Raji (cell line): ENCODE measurements around the gene MALAT1.

Source experiments
- POLR2A ChIP-seq: IDR thresholded peaks from 2 replicates; pipeline ENCODE4 v1.6.1; 2011; ENCODE audit warnings: low read depth, low read length, control low read depth; ENCODE audit not compliant: insufficient read depth

The MALAT1 gene

GRCh38 chr11:65492637-65493366 is 6.0 kb upstream of the MALAT1 start:
- TF ChIP-seq POLR2A, result 0 out of 2 replicates have a peak, but pooled peaks have one; percentile 16

GRCh38 chr11:65493367-65494176 is 5.3 kb upstream of the MALAT1 start:
- TF ChIP-seq POLR2A, result no peak; the same call in 1 of the 2 replicates

GRCh38 chr11:65496304-65497140 is 2.3 kb upstream of the MALAT1 start:
- TF ChIP-seq POLR2A, result no peak

- TF ChIP-seq POLR2A, result peak; percentile 84
Measured at GRCh38 chr11:65497141-65498041, 1.5 kb upstream of the MALAT1 start.

GRCh38 chr11:65498042-65498726 is 661 bp upstream of the MALAT1 start:
- no peak; the same call in 1 of the 2 replicates for TF ChIP-seq POLR2A

- no peak for TF ChIP-seq POLR2A
Measured at GRCh38 chr11:65498727-65498976, 193 bp upstream of the MALAT1 start.

GRCh38 chr11:65499713-65500386 is 1.0 kb downstream of the MALAT1 start:
- TF ChIP-seq POLR2A, result no peak

- TF ChIP-seq POLR2A, result peak; percentile 74
Measured at GRCh38 chr11:65500387-65501185, 1.7 kb downstream of the MALAT1 start.

- TF ChIP-seq POLR2A, result no peak
Measured at GRCh38 chr11:65501186-65501471, 2.3 kb downstream of the MALAT1 start.

- TF ChIP-seq POLR2A, result no peak
Measured at GRCh38 chr11:65501472-65502273, 2.8 kb downstream of the MALAT1 start.

GRCh38 chr11:65502274-65502554 is 3.4 kb downstream of the MALAT1 start:
- TF ChIP-seq POLR2A, result no peak
